NCI-H345 (cell line): ENCODE data around the gene CRYGS.
"Not testable (repeated sequence)": the region's sequence is repeated elsewhere in the genome, so short reads cannot be mapped to it uniquely, and the experiment has no call there.

Source experiments
- DNase-seq: peaks from one replicate; lab custom pipeline; 2025; lab: John Stamatoyannopoulos, UW

The CRYGS gene

DNA sequence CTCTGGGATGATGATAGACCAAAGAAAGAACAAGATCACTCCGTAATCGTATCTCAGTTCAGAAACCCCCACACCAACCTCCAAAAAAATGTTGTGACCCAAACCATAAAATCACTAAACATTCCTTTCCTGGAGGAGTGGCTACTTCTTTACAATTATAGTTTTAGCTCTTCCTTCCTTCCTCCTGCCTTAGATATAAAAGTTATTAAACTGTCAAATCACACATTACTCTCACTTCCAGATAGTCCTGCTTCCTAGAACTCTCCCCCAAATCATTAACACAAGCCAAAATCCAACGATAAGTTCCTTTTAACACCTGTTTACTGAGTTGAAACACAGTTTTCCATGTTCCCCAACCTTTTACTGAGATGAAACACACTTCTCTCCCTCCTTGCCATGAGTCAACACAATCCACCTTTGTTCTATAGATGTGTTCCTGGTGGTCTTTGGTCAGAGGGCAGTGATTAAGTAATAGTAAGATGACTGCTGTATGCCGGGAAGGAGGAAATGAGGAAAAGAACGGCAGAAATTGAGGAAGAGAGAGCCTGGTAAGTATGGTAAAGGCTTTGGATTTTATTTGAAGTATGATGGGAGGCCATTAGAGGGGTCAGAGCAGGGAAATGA lies 8.3 kb upstream of the CRYGS start:
- no peak for DNase-seq

GRCh38 chr3:186551387-186551786 lies 7.2 kb upstream of the CRYGS start:
- DNase-seq, result no peak

- no peak for DNase-seq
Measured at GRCh38 chr3:186549497-186549896, 5.3 kb upstream of the CRYGS start.

DNA sequence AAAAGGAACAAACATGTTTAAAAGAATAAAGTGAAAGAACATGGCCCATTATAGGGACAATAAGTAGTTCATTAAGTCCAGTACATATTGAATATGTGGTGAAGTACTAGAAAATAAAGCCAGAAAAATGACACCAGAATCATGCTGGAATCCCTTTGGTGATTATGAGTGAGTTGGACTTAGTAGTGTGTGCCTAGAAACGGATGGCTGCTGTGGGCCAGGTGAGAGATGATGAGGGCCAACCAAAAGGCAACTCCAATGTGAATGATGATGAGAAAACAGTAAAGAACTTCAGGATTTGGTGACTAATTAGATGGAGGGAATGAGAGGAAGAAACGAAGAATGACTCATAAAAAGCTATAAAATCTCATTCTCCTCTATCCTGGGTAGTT lies 3.3 kb downstream of the CRYGS start:
- DNase-seq, result no peak

DNA sequence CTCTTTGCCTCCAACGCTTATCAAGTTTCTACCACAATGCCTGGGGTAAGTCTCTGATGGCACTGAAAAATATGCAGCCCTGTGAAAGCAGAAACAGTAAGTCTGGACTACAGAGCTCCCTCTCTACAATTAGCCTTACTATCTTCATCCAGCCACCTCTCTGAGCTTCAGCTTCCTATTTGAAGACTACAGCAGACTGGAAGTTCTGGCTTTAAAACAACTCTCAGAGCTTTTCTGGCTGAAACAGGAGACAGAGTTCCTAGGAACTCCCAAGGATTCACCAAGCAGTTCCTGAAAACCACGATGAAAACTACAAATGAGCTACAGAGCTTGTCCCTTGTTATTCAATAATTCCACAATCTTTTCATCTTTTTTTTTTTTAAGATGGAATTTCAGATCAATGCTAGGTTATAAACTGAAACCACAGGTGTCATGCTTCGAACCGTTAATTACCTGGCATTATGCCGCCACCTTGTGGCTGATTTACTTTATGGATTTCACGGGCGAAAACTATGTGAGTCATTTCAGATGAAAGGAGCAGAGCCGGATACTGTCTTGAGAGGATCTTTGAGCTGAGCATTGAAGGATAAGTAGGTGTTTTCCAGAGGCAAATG lies 3.9 kb downstream of the CRYGS start:
- DNase-seq, result peak; percentile 86

DNA sequence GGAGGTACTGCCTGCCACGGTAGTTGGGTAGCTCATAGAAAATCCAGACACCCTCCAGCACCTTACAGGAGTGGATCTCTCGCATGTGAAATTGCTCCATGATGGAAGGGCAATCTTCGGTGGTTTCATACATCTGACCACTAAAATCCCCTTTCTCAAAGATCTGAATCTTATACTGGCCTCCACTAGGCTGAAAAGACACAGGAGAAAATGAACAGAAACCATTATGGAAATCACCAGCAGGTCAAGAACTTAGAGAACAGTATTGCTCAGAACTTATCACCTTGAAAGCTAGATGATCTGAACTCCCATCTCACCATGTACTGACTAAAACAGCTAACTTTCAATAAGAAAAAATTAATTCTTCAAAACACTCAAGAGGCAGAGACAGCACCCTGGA lies 5.4 kb downstream of the CRYGS start:
- no peak for DNase-seq

DNA sequence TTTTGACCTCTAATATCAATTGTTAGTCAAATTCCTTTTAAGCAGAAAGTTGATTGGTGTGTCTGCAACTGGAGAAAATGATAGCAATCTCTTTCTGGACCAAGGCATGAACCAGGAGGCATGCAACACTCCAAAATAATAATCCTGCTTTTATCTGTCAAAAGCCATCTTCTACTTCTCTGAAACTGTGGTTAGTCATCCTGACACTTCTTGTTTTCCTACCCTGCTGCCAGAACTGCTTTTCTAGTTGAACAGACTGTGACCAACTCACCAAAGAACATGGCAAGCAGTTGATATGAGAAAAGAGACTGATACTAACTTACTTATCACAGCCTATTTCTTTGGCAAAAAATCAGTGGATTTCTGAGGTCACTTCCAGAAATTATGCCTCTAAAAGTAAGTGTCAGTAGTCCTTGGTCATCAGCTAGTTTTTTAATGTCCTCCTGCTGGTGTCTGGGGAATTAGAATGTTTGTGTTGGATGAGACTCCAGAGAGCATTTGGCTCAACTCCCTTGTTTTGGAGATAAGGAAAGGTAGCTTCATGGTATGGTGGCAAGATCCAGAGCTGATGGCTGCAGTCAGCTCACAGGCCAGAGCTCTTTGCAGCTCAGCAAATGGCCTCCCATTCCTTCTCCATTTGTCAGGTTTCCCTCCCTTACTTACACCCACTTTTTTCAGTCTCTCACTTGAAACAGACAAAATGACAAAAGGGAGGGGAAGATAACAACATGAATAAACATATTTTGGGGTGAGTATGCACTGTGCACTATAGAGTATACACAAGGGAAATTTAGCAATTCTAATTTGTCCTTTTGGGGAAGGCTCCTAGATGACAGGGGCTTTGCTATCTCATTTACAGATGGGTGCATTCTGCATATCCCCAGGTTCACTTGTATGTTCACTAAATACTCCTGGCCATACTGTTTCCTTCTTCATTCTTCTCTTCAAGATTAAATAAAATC lies 7.0 kb downstream of the CRYGS start:
- DNase-seq, result no peak

- DNase-seq, result no peak
Measured at GRCh38 chr3:186534113-186534669, 10.0 kb downstream of the CRYGS start.

DNA sequence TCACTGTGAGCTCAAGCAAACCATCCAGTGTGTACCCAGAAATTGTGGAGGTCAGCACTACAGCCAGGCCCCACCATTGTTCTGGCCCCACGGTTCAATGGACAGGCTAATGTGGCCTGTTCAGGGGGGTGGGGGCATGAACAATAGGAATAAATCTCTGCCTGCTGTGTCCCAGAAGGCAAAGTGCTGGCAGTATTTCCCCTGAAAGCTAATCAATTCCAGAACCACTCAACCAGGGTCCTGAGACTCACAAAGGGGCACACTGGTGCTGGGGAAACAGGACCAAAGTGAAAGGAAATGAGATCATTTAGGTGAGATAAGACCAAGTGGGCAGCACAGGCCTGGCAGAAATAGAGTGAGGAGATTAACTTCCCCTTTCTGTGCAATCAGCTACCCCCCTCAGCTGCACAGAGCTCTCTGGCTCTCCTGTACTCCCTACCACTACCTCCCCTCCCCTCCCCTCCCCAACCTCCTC lies 11.5 kb downstream of the CRYGS start:
- no peak for DNase-seq

DNA sequence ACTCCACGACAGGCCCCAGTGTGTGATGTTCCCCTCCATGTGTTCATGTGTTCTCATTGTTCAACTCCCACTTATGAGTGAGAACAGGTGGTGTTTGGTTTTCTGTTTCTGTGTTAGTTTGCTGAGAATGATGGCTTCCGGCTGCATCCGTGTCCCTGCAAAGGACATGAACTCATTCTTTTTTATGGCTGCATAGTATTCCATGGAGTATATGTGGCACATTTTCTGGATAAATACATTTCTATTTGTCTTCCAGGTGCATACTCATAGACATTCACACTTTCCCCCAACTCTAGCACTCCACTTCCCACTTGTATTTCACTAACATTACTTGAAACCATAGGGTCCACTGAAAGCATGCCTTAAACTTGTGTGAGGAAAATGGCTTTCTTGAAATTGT lies 12.5 kb downstream of the CRYGS start:
- DNase-seq, result not testable (repeated sequence)

DNA sequence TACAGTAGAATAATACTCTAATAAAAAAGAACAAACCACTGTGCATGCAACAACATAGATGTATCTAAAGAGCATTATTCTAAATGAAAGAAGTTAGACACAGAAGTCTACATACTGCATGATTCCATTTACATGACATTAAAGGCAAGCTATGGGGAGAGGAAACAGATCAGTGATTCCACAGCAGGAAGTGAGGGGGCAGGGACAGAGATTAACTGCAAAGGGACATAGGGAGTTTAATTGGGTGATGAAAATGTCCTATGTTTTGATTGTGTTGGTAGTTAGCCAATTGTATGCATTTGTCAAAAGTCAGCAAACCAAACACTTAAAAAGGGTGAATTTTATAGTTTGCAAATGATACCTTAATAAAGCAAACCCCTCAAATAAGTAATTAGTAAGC lies 13.8 kb downstream of the CRYGS start:
- DNase-seq, result no peak

DNA sequence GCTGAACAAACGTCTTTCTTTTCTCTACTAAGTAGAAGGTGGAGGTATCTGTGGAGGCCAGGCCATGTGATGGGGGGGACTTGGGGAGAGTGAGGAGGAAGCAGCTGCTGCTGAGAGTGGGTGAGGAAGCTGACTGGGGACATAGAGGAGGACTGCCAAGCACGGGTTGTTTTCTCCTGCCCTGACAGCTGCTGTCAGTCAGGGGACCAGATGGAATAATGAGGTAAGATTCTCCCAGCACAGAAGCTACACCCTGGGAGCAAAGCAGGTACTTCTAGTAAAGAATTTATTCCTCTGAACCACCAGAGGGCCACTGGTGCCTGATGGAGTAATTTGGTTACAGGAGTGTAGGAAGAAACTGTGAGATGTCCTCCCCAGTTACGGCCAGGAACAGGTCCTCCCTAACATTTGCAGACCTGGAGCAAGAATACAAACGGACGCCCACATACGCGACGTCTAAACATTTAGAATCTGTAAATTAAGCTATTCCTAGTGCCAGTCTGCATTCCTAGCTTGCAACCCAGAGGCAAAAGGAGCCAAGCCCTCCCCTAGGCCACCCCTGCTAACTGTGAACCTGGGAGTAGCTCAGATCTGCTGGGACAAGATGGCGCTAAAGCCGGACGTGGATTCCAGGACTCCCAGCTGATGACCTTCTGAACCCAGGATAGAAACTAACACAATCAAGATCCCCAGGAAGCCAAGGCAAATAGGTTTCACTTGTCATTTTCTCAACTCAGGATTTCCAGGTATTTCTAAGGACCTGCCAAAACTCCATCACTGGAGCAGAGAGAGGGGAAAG lies 14.8 kb downstream of the CRYGS start:
- no peak for DNase-seq

GRCh38 chr3:186526256-186526606 lies 17.9 kb downstream of the CRYGS start:
- DNase-seq, result no peak

- DNase-seq, result no peak
Measured at GRCh38 chr3:186525369-186526255, 18.6 kb downstream of the CRYGS start.

DNA sequence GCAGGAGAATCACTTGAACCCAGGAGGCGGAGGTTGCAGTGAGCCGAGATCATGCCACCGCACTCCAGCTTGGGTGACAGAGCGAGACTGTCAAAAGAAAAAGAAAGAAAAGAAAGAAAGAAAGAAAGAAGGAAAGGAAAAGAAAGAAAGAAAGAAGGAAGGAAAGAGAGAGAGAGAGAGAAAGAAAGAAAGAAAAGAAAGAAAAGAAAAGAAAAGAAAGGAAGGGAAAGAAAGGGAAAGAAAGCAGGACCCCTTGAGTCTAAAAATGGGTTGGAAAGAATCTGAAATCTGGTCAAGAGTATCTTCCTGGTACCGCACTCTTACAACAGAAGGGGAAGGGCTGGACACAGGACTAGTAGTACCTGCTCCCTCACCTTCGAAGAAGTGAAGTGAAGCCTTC lies 19.6 kb downstream of the CRYGS start:
- DNase-seq, result no peak

- DNase-seq, result no peak
Measured at GRCh38 chr3:186523434-186523833, 20.7 kb downstream of the CRYGS start.

DNA sequence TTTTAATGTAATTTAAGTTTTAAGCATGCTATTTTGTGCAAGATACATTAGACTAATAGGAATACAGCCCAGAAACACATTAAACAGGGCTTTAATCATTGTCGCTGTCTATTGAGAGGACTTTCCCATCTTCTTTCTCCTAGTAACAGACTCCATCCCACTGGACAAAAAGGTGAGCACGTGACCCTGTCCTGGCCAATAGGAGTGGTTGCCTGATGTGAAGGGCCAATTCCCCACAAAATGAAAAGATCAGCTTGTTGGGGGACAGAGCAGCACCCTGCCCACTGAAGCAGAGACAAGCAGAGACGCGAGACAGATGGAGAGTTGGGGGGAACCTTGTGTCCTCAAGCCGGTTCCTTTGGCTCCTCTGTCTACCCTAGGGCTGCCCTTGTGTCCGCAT lies 21.2 kb downstream of the CRYGS start:
- no peak for DNase-seq

GRCh38 chr3:186520957-186521842 lies 23.0 kb downstream of the CRYGS start:
- peak; percentile 8 for DNase-seq

DNA sequence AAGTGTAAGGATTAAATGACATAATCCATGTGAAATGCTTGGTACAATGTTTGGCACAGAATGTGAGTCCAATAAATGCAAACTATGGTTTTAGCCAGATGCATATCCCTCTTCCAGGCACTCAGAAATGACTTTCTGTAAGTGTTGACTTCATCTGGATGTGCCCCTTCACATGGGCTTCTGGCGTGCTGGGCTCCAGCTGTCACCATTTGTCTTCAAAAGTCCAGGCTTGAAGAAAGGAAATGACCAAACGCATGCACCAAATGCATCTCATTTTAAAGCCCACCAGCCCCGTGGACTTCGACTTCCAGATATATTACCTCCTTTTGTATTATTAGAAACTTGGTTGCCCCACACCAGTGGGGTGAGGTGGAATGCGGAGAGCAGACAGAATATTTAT lies 23.7 kb downstream of the CRYGS start:
- no peak for DNase-seq
